HG03139 (cell line): ENCODE results near the gene PLEKHN1.

ENCODE experiments used
- ATAC-seq: cut with Tn5 transposase; IDR thresholded peaks from one replicate; pipeline ENCODE4 v1.9.1; 2021; ENCODE audit not compliant: unreplicated experiment

PLEKHN1 gene

GRCh38 chr1:960363-961131 is 5.7 kb upstream of the PLEKHN1 start, which contains the start of gene KLHL17:
KLHL17 (plus strand) TSS chr1:960584; CDS start chr1:960694, 110 bp downstream.
- peak; percentile 41 for ATAC-seq

GRCh38 chr1:961132-961669 is 5.1 kb upstream of the PLEKHN1 start:
- ATAC-seq = no peak

GRCh38 chr1:962381-963300 is 3.6 kb upstream of the PLEKHN1 start:
- no peak for ATAC-seq

GRCh38 chr1:963301-963651 is 3.0 kb upstream of the PLEKHN1 start:
- ATAC-seq = no peak

GRCh38 chr1:963746-964525 is 2.3 kb upstream of the PLEKHN1 start:
- ATAC-seq = no peak

- ATAC-seq = no peak
These were observed 1.4 kb upstream of the PLEKHN1 start for GRCh38 chr1:964691-965525.

GRCh38 chr1:965526-966134 is 652 bp upstream of the PLEKHN1 start:
- ATAC-seq = no peak

GRCh38 chr1:966704-967300 is 520 bp downstream of the PLEKHN1 start:
- ATAC-seq = no peak

- ATAC-seq = no peak
These were observed 1.4 kb downstream of the PLEKHN1 start for GRCh38 chr1:967466-968343.

GRCh38 chr1:969260-969855 is 3.1 kb downstream of the PLEKHN1 start:
- ATAC-seq = no peak

- ATAC-seq = no peak
These were observed 4.1 kb downstream of the PLEKHN1 start for GRCh38 chr1:970242-970972.

GRCh38 chr1:970973-971730 is 4.9 kb downstream of the PLEKHN1 start:
- ATAC-seq = no peak

GRCh38 chr1:971751-972506 is 5.6 kb downstream of the PLEKHN1 start:
- ATAC-seq = no peak

GRCh38 chr1:972726-973458 is 6.6 kb downstream of the PLEKHN1 start:
- ATAC-seq = no peak
